22Rv1 (cell line): ENCODE results near the gene TUBA3E.

ENCODE experiments used
- ZFX ChIP-seq: fragments of 450-650 bp; IDR thresholded peaks from 2 replicates; pipeline ENCODE4 v1.6.1; 2017; ENCODE audit warnings: antibody characterized with exemption, borderline replicate concordance
- TF ChIP-seq, protein P1 (sequence below): fragments of 450-650 bp; IDR thresholded peaks from 2 replicates; pipeline ENCODE4 v1.5.1; 2017; ENCODE audit warnings: mild to moderate bottlenecking

GRCh38 chr2:130158631-130159030 lies 39.6 kb downstream of the TUBA3E start:
- TF ChIP-seq, protein P1, sequence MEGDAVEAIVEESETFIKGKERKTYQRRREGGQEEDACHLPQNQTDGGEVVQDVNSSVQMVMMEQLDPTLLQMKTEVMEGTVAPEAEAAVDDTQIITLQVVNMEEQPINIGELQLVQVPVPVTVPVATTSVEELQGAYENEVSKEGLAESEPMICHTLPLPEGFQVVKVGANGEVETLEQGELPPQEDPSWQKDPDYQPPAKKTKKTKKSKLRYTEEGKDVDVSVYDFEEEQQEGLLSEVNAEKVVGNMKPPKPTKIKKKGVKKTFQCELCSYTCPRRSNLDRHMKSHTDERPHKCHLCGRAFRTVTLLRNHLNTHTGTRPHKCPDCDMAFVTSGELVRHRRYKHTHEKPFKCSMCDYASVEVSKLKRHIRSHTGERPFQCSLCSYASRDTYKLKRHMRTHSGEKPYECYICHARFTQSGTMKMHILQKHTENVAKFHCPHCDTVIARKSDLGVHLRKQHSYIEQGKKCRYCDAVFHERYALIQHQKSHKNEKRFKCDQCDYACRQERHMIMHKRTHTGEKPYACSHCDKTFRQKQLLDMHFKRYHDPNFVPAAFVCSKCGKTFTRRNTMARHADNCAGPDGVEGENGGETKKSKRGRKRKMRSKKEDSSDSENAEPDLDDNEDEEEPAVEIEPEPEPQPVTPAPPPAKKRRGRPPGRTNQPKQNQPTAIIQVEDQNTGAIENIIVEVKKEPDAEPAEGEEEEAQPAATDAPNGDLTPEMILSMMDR = no peak
- TF ChIP-seq ZFX = no peak
